Cortex of kidney (tissue), 1 donor: ENCODE measurements around the gene THADA.

Source experiments
- DNase-seq: peaks from one replicate; lab custom pipeline; 2025; lab: John Stamatoyannopoulos, UW

Gene THADA

DNA sequence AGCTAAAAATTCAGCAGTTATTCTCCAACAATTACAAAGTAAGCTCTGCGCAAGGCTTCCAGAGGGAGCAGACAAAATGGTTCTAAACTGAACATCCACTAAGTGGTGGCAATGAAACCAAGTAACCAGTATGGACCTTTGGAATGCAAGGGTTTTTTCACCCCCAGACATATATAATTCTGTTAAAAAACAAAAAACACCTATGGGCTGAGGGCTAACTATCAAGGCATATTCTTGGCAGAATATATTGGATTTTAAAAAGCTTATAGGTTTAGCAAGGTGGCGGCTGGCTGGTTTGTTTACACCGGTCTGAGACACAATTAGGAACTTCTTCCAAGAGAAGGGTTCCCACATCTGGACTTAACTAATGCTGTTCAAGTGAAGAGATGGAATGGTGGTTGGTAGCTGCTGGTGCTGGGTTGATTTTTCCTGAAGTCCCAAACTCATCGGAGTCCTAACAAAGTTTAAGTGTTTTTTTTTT, 372.3 kb downstream of the THADA start:
- no peak for DNase-seq

DNA sequence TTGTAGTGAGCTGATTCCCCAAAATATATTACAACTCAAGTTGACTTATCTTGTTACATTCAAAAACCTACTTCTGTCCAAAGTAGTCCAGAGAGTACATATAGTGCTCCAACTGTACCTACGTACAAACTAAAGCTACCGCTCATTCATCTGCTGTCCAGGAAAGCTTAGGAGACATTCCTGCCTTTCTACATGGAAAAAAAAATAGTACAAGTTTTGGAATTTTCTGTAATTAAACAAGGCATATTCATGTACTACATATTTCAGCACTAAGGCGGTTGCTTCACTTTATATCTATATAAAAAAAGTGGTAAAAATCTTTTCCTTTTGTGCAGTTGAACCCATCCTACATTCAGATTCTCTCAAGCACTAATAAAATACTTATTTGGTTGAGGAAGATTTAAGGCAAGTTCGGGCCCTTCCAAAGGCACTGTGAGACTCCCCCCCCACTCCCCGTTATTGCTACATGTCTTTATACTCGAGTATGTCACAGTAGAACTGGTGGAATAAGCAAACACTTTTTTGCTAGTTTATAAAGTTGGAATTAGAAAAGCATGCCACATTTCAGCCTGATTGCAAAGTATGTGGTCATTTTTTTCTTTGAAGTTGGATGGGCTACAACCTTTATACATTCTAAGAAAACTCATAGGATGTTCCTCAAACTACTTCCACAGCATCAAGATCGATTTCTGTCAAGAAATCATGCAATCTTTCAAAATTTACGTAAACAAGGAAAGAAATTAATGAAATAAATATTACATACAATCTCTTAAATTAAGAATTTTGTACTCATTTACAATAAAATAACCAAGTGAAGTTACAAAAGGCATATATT, 373.1 kb downstream of the THADA start:
- DNase-seq = no peak

DNA sequence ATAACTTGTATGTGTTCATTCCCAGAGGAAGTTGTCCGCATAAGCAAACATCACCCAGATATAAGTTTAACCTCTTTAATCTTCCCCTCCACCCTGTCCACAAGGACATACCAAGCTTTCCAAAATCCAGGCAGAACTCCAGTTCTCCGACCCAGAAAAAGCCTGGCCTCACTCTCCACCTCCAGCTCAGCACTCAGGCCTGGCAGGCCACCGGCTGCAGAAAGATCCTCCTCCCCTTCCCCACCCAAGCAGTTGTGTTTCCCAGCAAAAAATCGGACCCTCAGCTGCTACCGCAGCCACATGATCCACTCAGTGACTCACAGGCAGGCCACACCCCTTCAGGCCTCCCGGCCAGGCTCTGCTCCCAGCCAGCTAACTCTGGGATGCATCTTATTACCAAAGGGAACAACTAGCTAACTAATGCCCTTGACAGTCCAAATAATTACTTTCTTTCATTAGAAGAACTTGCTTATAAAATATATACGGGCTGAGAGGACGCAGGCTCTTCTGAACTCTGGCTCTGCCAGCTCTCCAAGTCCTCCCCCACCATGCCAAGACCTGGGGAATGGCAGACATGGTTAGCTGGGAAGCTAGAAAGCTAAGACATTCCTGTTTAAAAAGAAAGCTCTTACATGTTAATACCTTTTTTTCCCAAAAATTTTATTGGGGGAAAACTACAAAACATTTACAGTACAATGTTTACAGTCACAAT, 373.9 kb downstream of the THADA start:
- no peak for DNase-seq

DNA sequence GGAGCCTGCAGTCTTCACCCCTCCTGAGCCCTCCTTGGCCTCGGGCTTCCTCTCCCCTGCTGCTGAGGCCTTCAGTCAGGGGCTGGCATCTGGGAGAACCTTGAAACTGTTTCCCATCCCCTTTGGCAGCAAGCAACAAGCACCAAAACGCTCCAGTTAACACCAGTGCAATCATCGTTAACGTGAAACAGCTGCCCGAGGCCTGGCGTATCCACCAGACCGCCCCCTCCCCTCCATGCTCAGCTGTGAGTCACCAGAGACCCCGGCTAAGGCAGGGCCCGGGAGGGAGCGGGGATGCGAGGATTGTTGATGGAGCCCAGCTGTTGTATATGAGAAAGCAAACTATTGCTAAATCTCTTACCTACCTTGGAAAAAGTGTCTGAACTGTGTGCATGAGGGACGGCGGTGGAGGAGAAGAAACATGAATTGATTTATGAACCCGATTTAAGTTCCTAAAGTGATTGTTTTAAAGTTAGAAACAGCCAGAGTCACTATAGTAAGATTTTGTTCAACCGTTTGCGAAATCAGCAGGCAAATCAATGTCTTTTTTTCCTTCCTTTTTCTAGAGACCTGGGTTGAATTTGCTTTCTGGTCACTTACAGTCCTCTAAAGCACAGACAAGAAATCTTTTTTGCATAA, 374.6 kb downstream of the THADA start:
- no peak for DNase-seq

DNA sequence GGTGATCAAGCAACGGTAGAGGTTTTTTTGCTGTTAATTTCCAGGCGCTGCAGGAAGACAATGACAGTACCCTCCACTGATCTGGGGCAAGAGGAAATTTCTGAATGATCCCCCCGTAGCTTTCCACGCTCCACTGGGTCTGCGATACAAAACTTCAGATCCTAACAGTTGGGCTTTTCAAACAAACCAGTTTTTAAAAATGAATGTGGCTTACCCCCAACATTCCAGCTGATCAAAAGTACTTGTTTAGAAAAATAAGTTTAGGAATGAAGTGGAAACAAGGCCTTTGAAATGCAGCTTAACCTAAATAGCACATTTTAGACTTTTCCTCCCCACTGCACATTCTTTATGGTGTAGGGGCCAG, 375.1 kb downstream of the THADA start:
- DNase-seq = no peak

DNA sequence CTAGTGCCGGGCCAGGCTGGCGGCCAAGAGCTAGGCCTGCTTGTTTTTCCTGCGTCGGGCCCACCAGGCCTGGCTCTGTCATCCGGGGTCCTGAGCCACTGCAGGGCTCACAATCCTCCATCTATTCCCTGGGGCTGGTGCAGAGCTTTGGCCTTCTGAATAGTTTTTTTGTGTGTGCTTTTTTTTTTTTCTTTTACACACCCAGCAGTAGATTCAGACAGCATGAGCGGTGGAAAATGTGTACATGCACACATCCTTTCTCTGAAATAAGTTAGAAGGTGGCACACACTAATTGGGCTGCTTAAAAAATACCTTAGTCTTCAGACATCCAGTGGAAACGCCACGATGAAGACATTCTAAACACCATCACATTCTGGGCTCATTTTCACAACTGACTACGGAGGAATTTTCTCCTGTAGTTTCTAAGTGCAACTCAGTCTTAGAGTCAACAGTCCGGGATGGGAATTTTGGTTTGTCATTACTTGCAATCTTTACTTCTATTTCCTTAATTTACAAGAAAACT, 375.5 kb downstream of the THADA start:
- no peak for DNase-seq

DNA sequence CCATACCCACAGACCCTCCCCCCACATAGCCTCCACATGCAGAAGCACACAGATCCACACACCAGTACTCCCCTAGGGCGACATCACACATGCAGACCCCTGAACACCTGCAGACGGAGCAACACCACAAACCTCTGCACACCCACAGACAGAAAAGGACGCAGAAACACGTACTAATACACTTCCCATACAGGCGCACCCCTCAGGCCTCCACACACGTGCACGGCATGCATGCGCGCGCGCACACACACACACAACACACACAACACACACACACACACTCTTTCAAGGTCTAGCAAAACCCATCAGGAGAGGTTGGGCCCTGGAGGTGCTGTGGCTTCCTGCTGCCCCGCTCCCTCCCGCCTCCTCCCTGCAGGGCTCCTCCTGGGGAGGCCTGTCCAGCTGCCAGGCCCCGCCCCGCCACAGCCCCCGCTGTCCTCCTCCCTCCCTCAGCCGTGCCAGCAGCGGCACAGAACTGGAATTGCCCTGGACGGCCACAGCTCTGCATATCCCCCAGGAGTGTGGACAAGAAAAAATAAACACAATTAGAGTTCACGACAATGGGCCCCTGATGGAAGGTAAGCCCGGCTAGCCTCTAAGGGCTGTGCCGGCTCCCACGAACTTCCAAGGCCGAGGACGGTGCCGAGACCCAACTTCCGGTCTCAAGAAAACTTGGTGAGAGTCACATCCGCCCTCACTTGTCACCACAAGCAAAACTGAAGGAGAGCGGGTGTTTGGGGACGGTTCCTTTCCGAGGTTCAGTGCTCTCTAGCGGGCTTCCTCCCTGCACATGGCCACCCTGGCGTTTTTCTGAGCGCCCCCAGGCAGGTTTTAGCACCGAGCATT, 376.2 kb downstream of the THADA start:
- peak; percentile 20 for DNase-seq

DNA sequence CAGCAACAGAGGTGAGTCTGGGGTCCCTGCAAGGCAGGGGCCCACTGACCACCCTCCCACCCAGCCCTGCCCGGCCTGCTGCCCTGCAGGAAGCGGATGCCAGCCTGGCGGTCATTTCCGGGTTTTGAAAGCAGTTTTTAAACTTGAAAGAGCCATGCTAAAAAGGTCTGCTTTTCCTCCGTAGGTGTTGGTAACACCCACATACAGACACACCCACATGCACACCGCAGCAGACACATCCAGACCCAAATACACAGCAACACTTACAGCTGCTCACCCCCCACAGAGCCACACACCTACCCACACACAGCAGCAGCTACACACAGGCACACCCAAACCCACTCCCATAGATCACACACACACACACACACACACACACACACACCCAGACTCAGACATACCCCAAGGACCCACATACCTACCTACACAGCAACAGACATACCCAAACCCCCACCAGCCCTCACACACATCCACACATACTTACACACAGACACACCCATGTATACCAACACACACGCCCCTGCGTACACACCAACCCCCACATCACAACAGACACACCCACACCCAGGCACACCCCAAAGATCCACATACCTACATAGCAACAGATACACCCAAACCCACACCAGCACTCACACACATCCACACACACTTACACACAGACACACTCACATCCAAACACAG, 377.0 kb downstream of the THADA start:
- DNase-seq = no peak

DNA sequence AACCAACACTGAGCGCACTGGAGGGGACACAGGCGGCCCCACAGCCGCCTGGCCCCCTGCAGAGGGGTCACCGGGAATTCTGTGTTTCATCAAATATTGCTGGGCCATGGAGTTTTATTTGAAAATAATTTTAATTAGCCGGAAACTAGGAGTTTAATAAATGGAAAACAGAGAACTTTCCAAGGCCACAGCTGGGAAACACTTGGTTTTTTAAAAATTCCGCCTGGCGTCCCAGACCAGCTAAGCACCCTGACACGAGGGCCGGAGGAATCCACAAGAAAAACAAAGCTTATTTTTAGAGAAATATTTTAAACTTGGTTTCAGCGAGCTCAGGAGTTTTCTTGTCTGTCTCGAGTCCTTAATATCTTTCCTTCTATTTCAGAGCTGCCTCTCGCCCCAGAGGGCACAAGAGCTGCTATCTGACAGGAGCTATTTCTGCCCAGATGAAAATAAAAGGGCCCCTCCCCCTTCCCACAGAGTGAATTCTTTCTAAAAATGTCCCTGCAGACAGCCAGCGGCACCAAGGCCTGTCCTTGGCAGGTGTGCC, 377.6 kb downstream of the THADA start:
- no peak for DNase-seq

DNA sequence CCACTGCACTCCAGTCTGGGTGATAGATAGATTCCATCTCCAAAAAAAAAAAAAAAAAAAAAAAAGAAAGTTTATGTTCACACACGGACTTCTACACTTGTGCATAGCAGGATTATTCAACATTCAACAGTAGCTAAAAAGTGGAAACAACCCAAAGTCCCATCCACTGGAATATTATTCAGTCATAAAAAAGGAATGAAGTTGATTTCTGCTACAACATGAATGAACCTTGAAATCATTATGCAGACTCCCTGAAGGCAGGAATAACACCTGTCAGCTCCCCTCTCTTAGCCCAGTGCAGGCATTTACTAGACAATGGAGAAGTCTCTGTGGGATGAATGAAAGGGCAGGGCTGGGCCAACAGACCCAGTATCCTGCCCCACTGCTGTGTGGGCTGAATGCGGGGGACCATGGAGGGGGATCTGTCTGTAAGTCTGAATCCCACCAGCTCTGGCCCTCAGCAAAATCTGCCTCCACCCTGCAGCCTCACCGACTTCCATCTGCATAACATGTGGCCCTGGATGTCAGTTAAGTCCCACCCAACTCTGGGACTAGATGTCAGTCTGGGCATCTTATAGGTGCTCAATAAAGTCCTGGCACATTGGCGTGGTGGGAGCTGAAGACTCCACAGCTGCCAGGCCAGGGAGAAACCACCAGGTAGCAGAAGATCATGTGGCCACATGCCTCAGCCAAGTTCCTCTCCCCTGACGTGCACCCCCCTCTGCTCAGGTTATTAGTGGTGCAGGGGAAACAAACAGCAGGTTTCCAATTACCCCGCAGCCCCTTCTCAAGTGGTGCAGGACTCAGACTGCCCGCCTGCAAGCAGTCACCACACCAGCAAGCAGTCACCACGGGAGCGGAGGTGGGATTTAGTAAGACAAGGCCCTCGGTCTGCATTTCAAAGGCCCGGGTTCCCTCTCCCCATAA, 378.3 kb downstream of the THADA start:
- DNase-seq = no peak

DNA sequence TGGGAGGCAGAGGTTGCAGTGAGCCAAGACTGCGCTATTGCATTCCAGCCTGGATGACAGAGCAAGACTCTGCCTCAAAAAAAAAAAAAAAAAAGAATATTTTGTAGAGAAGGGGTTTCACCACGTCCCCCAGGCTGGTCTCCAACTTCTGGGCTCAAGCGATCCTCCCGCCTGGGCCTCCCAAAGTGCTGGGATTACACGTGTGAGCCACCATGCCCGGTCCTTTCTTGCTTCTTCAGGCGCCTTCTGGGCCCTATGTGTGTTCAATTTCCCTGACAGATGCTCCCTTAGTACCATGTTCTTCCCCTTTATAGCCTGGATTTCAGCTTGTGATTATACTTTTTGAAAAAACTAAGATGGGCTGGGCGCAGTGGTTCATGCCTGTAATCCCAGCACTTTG, 379.2 kb downstream of the THADA start:
- DNase-seq = no peak

DNA sequence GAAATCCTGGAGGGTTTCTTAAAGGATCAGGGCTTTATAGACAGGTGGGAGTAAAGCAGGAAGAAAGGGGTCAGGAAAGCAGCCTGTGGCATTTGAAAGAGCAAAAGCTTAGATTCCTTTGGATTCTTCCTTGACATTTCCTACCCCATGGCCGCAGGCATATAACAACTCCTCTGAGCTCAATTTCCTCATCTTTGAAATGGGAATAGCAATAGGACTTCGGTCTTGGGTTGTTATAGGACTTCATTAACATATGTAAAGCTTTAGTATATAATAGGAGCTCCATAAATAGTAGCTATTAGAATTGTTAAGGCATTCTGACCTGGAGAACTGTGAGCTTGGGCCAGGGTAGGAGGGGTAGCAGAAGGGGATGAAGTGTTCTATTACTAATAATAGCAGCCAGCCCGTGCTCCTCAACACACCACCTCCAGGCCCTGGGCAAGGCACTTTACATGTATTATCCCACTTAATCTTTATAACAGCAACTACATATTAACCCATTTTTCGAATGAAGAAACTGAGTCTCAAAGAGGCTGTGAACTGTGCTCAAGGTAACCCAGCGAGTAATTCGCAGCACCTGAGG, 380.1 kb downstream of the THADA start:
- no peak for DNase-seq

DNA sequence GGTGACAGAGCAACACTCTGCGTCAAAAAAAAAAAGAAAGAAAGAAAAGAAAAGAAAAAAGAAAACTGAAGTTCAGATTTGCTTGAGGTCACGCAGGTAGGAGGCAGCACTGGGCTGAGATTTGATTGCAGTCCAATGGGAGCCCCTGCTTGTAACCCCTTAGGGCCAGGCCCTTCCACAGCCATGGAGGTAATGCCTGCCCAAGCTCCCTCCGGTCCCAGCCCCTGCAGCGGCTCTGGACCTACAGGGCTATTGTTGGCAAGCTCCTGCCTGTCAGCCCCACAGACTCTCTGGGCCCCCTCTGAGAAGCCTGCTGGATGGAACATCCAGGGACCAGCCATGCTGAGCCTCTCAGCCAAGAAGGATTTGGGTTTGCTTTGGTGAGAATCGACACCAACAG, 381.6 kb downstream of the THADA start:
- DNase-seq = no peak

DNA sequence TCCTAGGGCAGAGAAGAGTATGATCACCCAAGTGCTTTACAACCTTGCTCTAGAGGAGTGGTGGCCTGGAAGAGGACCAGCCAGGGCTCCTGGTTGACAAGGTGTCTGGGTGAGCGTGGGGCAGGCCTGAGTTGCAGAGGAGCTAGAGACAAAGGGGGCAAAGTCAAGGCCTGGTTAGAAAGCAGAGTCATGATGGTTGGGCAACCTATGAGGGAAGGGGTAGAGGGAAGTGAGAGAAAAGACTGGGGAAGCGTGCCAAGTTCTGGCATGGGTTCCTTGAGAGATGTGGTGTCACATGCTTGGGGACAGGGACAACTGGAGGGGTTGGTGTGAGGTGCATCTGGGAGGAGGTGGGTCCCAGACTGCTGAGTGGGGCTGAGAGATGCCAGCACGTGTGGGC, 382.9 kb downstream of the THADA start:
- DNase-seq = no peak

DNA sequence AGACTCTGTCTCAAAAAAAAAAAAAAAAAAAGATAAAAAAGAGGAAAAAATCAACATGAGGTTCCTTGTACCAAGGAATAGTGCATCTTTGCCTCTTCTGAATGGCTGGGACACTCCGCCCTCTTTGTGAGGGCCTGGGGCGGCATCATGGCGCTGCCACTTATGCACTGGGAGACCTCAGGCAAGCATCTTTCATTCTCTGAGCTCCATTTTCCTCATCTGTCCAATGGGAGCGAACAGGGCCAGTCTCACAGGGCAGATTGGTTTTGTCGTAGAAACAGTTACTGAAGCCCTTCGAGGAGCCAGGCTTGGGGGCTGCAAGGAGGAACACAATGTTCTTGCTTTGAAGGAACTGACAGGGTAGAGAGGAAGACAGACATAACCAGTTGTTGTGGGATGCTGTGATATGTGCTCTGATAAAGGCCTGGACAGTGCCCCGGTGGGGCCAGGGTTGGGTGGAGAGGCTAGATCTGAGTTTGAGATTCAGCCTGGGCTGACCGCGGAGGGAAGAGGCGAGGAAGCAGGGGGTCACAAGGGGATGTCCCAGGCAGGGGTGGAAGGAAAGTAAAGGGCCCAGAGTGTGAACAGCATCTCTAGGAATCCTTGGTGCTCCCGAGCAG, 383.5 kb downstream of the THADA start:
- no peak for DNase-seq

DNA sequence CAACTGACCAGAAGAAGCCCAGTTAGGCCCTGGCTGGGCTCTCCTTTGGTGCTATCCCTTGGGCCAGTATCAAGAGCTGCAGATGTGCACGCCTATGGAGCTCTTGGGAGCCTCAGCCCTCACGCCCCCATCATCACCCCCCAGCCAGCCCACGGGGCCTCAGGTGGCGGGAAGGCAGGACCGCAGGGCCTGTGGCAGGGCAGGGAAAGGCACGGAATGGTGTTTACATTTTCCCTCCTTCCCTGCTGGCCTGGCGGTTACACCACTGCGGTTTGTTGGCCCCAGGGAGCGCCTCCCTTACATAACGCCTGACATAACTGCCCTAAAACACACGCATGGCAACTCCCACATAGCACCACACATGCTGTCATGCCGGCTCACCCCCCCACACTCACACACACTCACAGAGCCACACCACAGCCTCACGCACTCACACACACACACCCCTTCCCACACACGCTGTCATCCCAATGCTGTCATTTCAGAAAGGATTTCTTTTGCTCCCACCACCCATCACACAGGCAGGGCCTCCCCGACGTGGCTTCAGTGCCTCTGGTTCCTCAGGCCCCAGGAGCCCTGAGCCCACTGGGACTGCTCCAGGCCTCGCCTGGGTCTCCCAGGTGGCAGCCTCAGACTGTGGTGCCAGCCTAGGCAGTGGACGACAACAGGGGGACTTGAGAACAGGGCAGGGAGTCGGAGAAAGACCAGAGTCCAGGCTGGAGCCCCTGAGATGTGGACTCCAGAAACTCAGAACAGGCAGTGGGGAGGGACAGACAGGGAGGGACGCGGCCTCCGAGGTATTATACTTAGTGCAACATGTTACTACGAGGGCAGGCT, 385.2 kb downstream of the THADA start:
- DNase-seq = no peak

DNA sequence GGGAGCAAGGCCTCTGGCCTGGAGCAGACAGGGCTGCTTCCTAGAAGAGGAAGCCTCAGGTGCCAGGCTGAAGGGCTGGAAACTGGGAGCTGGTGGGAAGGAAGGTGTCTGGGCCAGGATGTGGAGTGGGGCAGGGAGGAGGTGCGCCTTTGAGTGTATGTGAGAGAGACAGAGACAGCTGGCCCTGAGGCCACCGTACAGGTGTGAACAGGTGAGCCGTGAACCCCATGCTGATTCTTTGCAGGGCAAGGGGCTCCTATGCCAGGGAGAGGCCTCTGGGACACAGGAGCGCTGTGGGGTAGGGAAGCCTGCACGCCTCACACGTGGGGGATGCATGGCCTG, 385.7 kb downstream of the THADA start:
- DNase-seq = no peak

DNA sequence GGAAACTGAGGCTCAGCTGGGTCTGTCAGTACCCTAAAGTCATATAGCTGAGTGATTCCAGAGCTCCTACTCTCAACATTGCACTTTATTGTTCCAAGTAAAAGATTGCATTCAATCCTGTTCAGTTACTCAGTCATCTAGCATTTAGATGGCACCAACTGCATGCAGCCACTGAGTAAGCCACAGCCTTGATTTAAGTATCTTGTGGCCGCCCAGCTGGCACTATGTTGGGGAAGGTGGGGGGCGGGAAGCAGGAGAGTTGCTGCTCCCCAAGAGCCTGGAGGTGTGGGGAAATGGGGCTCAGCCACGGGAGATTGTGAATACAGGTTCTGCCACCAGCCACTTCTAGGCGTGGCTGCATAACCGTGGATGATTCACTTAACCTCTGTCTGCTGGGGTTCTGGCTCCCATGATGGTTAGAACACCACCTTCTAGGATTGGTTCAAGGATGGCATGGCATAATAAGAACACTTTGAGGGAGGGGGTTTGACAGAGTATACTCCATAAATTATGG, 386.6 kb downstream of the THADA start:
- DNase-seq = no peak
